Esophagus mucosa (tissue), 1 donor: ENCODE measurements around the gene NBPF12. TPM values are rescaled to one million over a fixed set of nuclear protein-coding genes. Genes with fewer than 3 reads are reported as not detected.
"Not testable (repeated sequence)": the region's sequence is repeated elsewhere in the genome, so short reads cannot be mapped to it uniquely, and the experiment has no call there.

Source experiments
- ATAC-seq: fragments of 200-7000 bp; cut with Tn5 transposase; one replicate; pipeline ENCODE4 v1.9.1; 2020
- total RNA-seq: library from RNA; stranded (reverse); gene quantifications from one replicate; pipeline ENCODE4 v1.2.4, GENCODE V29; 2023
- donor health status: DM: yes; HTN: yes; CAD: no.

NBPF12 gene, protein sequence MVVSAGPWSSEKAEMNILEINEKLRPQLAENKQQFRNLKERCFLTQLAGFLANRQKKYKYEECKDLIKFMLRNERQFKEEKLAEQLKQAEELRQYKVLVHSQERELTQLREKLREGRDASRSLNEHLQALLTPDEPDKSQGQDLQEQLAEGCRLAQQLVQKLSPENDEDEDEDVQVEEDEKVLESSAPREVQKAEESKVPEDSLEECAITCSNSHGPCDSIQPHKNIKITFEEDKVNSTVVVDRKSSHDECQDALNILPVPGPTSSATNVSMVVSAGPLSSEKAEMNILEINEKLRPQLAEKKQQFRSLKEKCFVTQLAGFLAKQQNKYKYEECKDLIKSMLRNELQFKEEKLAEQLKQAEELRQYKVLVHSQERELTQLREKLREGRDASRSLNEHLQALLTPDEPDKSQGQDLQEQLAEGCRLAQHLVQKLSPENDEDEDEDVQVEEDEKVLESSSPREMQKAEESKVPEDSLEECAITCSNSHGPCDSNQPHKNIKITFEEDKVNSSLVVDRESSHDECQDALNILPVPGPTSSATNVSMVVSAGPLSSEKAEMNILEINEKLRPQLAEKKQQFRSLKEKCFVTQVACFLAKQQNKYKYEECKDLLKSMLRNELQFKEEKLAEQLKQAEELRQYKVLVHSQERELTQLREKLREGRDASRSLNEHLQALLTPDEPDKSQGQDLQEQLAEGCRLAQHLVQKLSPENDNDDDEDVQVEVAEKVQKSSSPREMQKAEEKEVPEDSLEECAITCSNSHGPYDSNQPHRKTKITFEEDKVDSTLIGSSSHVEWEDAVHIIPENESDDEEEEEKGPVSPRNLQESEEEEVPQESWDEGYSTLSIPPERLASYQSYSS (N-terminal part only)
- total RNA-seq, result 4.7 TPM

DNA sequence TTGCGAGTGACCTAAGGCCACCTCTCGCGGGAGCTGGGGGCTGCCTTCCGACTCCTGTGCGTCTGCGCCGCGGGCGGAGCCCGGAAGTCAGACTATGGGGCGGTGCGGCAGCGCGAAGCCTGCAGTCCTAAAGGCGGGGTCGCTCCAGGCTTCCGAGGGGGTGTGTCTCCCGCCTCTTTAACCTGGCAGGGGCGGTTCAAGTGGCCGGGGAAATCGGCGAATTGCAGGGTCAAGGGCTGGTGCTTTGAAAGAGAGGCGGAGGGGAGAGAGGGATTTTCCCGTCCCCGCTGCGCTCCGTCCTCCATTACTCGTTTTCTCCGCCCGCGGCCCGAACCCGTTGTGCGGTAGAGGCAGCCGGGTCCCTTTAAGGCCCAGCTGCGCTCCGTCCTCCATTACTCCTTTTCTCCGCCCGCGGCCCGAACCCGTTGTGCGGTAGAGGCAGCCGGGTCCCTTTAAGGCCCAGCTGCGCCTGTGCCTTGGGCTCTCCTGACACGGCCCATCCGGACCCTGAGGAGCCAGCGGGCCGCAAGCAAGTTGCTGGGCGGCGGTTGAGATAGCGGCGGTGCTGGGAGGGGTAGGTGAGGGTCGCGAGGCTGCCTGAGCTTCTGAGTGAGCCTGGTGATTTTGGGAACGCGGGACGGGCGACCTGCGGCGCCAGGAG is at the start of gene NBPF12:
Gene NBPF12 (plus strand): TSS at position 83 of the 661 bp plus-strand sequence. CDS start 21,820 bp downstream, outside the sequence.
- peak; percentile 97 for ATAC-seq

DNA sequence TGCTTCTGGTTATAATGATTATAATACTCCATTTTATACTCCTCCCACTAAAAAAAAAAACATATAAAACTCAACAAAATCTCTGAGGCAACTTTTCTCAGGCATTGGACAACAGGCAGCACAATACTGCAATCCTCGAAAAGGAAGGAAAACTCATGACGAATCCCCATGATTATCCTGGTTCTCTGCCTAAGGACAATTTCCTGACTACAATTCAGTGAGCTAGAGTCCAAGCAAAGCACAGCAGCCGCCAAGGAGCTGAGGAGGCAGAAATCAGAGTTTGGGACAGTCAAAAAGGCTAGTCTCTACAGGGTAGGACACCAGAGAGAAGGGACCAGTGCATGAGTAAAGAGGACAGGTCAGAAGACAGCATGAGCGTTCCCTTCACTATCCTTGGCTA is 46.8 kb upstream of the NBPF12 start:
- ATAC-seq, result not testable (repeated sequence)

DNA sequence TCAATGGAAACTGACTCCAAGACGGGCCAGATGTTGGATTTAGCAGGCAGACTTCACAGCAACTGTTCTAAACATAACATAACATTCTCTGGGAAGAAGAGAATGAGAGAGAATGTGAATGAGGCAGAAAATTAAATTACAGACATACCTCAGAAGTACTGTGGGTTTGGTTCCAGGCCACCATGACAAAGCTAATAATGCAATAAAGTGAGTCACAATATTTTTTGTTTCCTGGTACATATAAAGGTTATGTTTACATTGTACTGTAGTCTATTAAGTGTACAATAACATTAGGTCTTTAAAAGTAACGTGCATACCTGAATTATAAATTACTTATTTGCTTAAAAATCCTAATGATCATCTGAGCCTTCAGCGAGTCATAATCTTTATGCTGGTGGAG is 45.8 kb upstream of the NBPF12 start:
- peak; percentile 87 for ATAC-seq

DNA sequence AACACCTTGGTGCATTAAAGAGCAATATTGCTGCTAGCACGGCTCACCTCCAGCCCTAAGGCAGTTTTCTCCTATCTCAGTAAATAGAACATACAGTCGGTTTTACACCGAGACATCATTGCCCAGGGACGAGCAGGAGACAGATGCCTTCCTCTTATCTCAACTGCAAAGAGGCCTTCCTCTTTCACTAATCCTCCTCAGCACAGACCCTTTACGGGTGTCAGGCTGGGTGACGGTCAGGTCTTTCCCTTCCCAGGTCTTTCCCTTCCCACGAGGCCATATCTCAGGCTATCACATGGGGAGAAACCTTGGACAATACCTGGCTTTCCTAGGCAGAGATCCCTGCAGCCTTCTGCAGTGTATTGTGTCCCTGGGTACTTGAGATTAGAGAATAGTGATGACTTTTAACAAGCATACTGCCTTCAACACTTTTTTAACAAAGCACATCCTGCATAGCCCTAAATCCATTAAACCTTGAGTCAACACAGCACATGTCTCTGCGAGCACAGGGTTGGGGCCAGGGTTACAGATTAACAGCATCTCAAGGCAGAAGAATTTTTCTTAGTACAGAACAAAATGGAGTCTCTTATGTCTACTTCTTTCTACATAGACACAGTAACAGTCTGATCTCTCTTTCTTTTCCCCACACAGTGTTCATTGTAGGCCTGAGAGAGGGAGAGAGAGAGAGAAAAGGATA is 30.4 kb upstream of the NBPF12 start:
- not testable (repeated sequence) for ATAC-seq

DNA sequence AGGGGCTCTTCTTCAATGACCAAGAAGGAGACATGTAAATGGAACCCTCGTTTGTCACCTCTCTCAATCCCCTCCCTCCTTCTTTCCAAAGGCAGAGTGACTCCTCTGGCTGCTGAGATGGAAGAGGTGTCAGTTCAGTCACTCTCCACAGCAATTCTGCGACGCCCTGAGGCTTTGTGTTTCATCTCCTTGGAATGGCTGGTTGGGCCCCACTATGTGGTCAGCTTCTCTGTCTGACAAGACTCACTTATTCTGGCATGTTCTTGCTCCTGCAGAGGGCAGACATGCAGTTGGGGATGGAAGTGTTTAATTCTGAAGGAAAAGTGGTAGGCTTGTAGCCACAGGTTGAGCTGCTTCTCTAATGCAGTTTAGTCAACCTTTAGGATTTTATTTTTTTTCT is 25.1 kb upstream of the NBPF12 start:
- ATAC-seq, result not testable (repeated sequence)

DNA sequence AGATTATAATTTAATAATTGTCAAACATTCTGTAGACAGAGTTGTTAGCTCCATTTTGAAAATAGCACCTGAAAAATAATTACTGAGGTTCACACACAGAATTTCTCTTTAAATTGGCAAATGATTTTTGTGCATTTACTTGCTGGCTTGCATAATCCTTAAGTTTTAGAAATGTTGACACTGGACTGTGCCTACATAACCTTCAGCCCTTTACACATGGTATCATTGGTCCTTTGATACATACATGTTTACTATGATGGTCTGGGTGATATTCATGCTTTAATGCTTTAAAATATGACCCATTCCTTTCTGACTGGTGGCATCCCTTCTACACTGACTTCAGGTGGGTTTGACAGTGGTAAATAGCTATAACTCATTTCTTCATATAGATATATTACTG is 17.3 kb upstream of the NBPF12 start:
- ATAC-seq, result not testable (repeated sequence)

DNA sequence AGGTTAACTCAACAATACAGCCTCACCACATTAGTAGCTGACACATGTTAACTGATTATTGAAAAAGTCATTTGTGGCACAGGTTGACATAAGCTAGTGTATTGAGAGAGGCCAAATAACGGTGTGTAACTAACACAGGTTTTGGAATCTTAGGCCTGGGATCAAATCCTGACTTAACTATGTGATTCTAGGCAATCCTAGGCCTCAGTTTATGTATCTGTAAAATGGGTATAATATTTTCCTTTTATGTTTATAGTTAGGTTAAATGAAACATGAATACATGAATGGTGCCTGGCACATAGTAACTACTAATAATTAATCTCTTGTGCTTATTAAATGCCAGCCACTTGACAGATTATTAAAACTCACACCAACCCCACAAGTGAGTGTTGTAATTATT is 15.5 kb upstream of the NBPF12 start:
- not testable (repeated sequence) for ATAC-seq

DNA sequence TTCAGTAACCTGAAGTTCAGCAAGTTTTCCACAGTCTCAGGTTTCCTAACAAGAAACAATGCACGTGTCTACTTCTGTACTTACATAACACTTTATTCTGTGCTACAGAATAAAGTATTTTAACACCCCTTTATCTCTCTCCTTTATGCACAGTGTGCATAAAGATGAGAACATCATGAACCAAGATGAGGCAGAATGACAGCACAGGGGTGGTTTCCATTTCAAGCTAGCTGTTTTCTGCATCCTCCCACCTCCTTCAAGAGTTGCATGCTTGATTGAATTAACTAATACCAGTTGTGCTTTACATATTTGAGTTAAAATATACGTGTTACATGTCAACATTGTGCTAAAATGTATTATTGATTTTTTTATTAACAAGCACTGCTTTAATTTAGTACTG is 14.0 kb upstream of the NBPF12 start:
- not testable (repeated sequence) for ATAC-seq

DNA sequence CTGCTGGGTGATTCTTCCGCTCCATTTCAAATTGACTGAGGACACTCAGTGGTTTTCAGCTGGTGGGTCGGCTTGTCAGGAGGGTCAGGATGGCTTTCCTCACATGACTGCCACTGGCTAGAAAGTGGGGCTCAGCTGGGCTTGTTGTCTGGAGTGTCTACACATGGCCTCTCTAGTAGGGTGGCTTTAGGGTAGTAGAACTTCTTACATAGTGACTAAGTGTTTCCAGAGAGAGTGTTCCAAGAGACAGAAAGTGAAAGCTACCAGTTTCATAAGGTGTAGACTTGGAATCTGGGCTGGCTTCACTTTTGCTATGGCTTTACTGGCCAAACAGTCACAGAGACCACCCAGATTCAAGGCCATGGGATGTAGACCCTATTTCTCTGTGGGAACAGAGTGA is 11.7 kb upstream of the NBPF12 start:
- not testable (repeated sequence) for ATAC-seq

DNA sequence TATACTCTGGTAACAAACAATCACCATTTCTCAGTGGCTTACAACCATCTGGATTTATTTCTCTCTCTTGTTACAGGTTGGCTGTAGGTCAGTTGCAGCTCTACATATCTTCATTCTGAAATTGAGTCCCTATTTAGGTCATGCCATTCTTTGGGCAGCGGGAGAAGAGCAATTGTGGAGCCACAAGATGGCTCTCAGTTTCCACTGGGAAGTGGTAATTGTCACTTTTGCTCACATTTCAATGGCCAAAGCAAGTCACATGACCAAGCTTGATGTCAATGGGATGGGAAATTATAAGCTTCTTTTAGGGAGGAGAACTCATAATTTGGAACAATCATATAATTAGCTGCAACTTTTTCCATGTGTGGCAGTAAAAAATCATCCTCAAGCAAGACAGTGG is 7.9 kb upstream of the NBPF12 start:
- not testable (repeated sequence) for ATAC-seq

DNA sequence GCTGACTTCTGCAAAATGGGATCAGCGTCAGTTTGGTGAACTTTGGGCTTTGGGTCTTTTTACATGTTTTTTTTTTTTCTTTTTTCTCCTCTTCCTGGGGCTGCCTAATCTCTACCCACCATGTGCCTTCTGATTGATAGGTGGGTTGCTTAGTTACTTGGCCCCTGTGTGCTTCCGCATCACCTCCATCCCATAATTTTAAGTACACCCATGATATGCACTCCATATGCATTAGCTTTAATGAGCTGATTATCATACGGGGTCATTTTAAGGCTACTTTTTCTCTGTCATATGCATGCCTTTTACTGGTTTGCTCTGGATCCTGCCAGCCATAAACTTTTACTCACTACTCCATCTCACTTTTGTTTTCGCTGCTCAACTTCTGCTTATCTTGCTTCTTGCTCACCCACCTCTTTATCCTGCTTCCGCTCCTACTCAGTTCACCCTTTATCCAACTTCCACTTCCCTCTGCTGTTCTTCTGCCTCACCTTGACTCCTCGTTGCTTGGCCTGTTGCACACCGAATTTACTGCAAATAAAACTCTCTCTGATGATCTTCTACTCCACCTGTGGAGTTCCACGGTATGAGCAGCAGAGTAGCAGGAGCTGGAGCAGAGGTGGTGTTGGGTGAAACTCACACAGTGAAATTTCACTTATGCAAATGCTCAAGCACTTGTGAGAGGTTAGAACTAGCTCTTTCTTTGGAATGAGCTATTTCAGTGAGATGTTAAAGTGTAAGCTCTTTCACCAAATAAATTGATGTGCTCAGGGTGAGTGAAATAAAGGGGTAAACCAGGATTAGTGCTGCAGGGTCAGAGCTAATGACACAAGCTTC is 3.5 kb upstream of the NBPF12 start:
- not testable (repeated sequence) for ATAC-seq

DNA sequence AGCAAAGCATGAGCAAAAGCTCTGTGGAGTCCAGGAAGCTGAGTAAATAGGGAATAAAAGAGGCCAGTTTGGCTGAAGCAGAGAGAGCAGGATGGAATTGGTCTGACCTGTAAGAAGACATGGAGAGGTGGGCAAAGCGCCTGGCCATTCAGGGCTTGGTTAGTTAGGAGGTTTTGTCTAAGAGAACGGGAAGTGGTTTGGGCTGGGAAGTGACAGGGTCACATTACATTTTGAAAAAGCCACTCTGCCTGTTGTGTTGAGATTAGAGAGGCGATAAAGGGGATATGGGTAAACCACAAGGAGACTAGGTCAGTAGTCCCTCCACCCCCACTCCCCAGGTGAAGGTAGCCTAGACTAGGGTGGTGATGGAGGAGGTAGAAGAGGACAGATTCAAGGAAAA is 662 bp upstream of the NBPF12 start:
- not testable (repeated sequence) for ATAC-seq

DNA sequence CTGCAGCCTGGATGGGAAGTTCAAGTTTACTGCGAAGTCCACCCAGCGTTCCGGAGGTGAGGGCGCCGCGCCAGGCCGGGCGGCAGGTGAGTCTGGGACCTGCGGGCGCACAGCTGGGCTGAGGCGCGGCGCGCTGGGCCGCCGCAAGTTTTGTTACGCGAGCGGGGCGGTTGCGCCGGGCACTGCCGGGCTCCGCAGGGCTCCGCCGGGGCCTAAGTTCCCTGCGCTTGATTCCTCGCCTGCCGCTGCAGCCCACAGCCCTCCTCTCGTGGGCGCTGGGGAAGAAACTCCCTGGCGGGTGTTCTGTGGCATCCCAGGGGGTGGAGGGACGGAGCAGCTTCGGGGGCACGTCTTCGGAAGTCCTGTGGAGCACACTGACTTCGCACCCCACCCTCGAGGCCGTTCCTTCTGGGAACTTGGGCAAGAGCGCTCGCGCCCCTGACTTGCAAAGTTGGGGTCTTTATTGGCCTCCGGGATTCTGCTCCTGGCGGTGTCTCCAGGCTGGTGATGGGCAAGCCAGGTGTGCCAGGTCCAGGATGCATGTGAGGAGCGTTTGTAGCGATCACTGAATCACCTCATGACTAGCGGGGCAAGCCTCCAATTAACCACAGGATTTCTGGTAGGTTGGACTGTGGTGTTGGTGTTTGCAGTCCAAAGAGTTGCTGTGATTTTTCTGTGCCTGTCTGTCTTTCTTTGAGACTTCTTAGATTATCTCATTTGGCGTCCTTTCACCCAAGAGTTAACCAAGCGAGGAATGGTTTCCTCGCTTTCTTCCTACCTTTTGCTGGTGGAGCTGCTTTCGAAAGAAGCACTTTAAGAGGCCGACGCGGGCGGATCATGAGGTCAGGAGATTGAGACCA is 1.0 kb downstream of the NBPF12 start:
- ATAC-seq, result peak; percentile 77

DNA sequence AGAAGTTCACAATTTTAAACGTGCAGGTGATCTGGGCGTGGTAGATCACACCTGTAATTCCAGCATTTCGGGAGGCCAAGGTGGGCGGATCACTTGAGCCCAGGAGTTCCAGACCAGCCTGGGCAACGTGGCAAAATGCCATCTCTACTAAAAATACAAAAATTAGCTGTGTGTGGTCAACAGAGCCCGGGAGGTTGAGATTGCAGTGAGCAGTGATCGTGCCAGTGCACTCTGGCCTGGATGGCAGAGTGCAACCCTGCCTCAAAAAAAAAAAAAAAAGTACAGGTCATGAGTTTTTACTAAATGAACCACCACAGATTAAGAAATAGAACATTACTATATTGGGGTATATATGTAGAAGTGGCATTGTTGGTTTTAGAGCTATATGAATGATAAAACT is 2.2 kb downstream of the NBPF12 start:
- not testable (repeated sequence) for ATAC-seq

DNA sequence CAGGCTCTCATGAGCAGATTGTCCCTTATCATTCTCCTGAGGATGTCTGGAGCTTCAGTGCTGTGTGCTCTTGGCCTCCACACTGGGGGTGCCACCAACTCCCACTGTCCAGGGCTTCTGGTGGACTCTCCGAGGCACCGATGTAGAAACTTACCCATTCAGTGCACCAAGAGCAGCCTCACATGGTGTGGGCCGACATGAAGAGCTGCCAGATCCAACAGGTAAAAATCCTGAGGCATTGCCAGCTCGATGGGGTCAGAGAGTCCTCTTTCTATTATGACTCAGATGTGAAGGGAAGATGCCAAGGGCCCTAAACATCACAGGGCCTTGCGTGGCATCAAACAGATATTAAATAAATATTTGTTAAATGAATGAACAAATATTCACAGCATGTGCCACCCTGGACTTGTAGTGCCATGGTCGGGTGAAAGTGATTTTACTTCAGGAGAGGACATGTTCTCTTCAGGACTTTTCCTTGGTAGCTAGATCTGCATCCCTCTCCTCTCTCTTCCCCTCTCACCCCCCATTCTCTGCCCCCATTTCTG is 5.3 kb downstream of the NBPF12 start:
- ATAC-seq, result not testable (repeated sequence)

DNA sequence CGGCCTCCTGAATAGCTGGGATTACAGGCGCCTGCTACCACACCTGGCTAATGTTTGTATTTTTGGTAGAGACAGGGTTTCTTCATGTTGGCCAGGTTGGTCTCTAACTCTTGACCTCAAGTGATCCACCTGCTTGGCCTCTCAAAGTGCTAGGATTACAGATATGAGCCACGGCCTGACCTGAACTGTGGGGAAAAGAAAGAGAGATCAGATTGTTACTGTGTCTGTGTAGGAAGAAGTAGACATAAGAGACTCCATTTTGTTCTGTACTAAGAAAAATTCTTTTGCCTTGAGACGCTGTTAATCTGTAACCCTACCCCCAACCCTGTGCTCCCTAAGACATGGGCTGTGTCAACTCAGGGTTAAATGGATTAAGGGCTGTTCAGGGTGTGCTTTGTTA is 10.0 kb downstream of the NBPF12 start:
- ATAC-seq, result not testable (repeated sequence)

DNA sequence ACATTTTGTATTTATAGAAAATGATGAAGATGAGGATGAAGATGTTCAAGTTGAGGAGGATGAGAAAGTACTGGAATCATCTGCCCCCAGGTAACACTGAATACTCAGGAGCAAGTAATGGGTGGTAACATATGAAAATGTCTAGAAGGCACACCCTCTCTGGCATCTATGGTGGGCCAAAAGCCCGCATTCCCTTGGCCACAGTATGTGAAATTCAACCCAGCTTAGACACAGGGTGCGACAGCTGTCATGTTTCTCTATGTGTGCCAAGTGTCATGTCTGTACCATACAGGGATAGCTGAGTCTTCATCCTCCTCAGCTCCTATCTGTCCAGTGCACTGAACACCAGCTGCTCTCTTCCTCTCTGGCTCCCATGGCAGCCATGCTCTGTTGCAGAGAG is 26.2 kb downstream of the NBPF12 start:
- ATAC-seq, result not testable (repeated sequence)

DNA sequence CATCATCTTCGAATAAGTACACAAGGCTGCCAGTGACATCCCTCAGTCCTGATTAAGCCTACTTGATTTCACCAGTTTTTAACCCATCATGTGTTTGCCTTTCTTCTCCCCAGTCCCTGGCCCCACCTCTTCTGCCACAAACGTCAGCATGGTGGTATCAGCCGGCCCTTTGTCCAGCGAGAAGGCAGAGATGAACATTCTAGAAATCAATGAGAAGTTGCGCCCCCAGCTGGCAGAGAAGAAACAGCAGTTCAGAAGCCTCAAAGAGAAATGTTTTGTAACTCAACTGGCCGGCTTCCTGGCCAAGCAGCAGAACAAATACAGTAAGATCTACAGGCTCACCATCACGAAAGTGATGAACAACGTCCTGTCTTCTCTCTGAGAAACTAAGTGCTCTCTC is 28.2 kb downstream of the NBPF12 start:
- not testable (repeated sequence) for ATAC-seq

DNA sequence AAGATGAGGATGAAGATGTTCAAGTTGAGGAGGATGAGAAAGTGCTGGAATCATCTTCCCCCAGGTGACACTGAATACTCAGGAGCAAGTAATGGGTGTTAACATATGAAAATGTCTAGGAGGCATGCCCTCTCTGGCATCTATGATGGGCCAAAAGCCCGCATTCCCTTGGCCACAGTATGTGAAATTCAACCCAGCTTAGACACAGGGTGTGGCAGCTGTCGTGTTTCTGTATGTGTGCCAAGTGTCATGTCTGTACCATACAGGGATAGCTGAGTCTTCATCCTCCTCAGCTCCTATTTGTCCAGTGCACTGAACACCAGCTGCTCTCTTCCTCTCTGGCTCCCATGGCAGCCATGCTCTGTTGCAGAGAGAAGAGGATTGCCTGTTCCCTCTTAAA is 32.5 kb downstream of the NBPF12 start:
- not testable (repeated sequence) for ATAC-seq

DNA sequence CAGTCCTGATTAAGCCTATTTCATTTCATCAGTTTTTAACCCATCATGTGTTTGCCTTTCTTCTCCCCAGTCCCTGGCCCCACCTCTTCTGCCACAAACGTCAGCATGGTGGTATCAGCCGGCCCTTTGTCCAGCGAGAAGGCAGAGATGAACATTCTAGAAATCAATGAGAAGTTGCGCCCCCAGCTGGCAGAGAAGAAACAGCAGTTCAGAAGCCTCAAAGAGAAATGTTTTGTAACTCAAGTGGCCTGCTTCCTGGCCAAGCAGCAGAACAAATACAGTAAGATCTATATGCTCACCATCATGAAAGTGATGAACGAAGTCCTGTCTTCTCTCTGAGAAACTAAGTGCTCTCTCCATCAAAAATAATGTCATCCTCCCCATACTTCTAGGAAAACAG is 34.6 kb downstream of the NBPF12 start:
- ATAC-seq, result not testable (repeated sequence)
